NCI-H2227 (cell line): ENCODE measurements around the gene ADCY3.
A peak's percentile ranks its signal among the peaks of the same experiment; 100 is the strongest.

ENCODE experiments used
- DNase-seq: peaks from one replicate; lab custom pipeline; 2025; ENCODE audit not compliant: unreplicated experiment; lab: John Stamatoyannopoulos, UW

The ADCY3 gene

DNA sequence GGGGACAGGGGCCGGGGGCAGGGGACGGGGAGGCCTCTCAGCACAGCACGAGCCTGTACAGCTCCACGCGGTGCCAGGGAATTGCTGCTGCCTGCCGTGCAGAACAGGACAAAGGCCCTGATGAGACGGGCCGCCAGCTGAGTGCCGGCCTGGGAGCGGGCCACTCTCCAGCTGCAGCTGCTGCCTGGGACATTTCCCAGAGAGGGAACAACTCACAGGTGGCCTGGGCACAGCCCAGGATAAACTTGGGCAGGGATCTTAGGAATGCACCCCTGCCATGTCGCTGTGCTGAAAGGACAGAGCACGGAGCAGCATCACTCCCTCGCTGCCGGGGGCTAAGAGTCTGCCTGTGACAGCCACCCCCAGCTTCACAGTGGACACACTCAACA lies 88.0 kb downstream of the ADCY3 start:
- peak; percentile 36 for DNase-seq

DNA sequence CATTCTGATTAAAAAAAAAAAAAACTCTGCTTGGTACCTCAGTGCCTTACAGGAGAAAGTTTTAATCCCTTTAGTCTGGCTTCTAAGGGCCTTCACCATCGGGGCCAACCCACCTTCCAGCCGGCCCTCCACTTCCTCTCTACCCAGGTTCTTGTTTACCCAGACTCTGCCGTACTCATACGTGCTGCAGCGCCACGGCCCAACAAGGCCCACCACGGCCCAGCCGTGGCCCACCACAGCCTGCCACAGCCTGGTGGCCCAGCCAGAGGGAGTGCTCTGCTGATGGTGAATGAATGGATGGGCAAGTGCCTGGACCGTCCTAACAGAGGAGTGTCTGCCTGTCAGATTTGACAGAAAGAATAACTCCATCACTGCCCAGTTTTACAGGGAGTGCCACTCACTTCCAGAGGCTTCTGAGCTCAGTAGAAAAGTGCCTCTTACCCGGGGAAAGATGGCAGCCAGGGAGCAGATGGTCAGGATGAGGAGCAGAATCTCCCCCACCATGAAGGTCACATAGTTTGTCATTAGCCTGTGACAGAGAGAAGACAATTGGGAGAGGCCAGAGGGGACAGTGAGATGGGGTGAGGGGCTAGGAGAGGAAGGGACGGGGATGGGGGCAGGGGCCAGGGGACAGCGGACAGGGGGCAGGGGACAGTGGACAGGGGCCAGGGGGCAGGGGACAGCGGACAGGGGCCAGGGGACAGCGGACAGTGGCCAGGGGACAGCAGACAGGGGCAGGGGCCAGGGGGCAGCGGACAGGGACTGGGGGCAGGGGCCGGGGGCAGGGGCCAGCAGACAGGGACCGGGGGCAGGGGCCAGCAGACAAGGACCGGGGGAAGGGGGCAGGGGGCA lies 88.6 kb downstream of the ADCY3 start:
- no peak for DNase-seq

DNA sequence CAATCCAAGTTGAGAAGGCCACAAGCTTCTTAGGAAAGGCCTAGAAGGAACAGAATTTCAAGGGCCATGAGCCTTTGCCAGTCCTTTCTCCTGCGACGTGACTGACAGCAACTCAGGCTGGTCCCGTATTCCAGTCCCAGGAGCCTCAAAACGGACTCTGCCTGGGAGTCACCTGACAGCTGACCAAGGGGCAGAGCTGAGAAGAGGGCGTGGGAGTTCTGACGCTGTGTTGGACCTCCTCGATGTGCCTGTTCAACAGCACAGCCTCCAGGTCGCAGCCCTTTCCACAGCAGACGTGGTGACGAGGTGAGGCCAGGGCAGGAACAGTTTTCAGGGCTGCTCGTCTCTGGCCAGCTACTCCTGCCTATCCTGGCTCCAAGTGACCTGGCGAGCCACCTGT lies 89.3 kb downstream of the ADCY3 start:
- DNase-seq: no peak

DNA sequence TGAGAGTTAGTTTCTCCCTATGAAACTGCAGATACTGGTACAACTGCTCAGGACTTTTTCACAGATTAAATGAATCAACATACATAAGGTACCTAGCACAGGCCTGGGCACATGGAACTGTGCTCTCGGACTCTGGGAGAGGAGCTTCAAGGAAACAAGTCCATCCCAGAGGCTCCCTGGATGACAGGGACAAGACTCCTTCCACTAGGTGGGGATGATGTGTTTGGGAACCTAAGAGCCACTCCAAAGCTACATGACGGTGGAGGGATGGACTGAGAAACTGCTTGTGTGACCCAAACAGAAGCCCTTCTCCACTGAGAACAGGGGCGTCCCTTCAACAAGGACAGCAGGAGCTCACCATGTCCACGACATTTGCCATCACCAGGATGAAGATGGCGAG lies 89.7 kb downstream of the ADCY3 start:
- no peak for DNase-seq

DNA sequence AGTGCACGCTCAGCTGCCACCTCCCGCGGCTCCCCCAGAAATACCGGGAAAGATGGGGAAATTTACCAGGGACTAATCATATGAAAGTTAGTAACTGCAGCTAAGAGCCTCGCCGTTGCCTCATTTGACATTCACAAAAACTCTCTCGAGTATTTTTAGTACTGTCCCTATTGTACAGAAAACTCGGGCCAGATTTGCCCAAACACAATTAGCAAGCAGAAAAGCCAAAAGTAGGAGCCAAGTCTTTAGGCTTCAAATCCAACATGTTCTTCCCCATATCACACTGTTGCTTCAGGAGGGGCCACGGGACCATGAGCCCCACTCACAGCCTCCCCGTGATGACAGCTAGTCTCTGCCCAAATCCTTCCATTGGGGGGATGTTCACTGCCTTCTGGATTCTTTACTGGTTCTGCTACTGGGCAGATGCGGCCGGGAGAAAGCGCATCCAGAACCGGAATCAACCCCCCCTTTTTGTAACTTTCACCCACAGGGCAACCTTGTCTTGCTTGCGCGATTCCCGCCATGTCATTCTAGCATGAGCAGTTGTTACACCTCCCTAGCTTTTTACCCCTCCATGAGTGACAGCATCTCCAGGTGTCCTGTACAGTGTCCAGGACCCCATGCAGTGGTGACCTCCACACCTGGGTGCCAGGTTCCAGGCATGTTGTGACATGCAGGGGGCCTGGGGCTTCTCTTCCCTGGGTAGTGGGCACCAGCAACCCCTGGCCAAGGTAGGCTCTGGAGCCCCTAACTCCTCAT lies 91.6 kb downstream of the ADCY3 start:
- no peak for DNase-seq

DNA sequence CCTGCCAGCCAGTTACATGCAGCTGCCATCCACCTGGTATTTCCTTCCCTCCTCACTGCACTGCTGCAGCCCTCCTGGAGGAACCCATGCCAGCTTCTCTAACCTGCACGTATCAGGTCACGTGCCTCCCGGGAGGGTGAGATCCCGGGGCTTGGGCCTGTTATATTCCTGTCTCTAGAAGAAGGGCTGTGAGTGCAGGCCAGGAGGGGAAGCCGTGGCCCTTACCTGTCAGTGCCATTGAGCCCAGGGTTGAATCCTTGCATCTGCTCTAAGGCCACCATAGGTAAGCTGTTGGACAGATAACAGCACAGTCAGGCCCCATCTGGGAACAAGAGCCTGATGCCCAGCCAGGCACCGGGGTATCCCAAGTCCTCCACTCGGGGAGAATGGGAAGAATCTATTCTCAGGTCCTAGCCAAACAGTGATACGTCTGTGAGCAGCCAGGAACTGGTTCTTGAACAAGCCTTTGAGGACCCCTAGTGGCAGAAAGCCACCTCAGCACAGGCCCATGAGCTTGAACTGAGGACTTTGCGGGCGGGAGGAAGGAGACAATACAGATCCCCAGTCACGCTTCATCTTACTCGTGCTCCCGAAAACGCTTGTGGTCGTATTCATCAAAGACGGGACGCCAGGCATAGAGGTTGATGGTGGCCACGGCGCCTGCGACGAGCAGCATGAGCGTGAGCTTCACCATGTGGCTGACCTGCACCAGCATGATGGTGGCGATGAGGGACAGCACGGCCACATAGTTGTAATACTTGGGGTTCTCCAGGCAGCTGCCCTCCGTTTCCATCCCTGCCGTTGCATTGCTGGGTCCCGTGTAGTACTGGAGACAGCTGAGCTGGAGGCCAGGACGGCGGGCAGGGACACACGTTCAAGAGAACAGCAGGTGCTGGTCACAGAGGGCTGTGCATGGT lies 92.5 kb downstream of the ADCY3 start:
- peak; percentile 90 for DNase-seq

DNA sequence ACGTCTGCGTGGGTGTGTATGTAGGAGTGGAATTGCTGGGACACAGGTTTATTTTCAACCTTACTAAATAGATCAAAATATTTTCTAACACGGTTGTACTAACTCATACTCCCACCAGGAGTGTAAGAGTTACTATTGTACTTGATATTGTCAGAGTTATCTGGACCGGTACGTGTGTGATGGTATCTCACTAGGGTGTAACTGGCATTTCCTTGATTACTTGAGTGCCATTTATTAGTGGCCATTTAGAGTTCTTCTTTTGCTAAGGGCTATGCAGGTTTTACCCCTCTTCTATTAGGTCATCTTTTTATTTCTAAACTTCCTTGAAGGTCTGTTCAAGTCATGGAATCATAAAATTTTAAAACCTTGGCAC lies 93.3 kb downstream of the ADCY3 start:
- DNase-seq: no peak

DNA sequence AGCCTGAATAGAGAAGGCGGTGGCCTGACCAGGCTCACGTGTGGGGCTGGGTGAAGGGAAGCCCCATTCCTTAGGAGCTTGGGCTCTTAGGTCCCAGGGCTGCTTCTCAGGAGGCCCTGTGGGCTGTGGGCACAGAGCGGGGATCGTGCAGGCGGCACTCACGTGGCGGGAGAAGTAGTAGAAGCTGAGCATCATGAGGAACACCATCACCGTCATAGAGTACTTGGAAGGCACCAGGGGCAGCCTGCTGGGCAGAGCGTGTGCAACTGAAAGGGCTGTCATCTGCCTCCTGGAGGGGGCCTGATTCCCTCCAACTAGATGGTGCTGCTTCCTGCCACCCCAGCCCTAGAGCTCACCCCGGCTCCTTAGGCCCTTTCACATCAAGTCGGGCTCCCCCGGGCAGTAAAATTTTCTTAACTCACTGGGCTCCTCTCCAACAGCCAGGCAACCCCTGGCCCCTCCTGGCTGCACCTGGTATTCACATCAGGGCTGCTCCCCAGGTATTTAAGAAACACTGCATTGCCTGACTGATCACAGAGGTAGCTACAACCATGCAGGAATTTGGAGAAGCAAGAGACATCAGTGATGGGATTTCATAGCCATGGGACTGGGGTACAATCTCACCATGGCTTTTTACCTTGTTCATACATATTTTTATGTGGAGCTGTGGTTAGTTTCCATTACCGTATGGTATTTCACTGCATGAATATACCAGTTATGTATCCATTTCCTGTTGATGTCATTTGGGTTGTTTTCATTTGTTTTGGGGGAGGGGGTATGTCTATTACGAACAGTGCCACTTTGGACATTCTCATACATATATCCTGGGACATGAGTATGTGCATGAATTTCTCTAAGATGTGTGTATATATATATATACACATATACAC lies 93.9 kb downstream of the ADCY3 start:
- DNase-seq: no peak

DNA sequence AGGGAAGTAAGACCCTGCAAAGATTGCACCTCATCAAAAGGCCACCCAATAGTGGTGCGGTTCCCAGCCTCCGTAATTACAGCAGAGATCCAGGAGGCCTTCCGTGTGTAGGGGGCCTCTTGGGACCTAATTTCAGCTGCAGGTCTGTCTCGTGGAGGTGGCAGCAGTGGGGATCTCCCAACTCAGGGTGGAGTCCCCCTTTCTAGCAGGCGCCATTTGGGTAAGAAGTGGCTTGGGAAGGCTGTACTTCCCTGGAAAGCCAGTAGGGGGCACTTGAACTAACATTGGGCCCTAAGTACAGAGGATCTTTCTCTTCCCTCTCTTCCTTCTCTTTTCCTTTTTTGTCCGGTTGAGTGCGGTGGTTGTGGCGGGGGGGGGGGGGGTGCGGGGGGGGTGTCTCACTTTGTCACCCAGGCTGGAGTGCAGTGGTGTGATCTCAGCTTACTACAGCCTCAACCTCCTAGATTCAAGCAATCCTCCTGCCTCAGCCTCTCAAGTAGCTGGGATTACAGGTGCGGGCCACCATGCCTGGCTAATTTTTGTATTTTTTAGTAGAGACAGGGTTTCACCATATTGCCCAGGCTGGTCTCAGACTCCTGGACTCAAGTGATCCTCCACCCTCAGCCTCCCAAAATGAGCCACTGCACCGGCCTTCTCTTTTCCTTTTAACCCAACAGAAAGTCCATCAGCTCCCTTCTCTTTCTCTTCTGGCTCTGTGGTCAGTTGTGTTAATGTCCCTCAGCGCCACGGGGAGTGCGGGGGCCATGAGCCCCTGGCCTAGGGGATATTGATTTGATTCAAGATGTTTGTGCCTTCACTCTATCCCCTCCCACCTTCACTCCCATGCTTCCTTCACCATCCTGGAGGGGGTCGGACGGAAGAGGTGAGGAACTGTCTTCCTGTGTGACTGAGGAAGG lies 94.8 kb downstream of the ADCY3 start:
- peak; percentile 36 for DNase-seq

DNA sequence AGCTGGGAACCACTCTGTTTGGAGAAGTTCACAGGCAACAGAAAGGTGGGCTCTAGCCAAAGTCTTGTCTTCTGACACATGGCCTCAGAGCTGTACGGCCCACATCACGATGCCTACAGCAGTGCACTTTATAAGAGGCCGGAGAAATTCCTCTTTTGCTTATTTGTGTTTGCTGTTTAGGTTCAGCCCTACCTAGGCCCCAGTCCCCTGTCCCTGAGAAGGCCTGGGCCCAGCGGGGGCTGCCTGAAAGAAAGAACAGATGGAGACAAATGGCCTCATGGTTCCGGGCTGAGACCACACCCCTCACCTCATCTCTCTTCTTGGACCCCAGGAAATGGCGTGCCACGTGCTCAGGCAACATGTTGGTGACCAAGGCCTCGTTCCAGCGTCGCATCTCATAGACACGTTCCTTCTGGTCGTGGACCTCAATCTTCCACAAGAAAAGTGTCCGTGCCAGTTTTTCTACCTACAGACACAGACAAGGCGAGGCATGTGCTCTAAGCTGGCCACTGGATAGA lies 95.9 kb downstream of the ADCY3 start:
- no peak for DNase-seq

DNA sequence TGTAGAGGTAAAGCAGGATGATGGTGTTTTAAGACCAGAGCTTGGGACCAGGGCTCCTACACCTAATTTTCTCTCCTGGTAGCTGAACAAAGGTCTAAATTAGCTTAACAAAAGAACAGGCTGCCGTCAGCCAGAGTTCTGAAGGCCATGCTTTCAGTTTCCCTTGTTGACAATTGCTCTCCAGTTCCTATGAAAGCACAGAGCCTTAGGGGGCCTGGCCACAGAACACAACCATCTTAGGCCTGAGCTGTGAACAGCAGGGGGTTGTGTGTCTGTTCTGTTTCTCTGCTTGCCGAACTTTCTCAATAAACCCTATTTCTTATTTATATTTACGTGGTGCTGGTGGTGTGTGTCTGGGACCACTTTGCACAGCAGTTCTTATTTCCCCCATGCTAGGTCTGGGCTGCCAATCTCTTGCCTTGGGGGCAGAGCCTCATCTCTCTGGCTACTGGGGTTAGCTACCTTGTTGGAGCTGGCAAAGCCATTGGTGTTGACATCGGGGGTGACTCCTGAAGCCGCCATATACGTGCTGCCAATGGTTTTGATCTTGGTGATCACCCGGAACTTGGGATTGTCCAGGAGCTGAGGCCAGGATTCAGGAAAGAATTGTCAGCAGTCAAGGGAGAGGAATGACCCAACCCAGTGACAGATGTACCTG lies 97.9 kb downstream of the ADCY3 start:
- DNase-seq: peak; percentile 67

DNA sequence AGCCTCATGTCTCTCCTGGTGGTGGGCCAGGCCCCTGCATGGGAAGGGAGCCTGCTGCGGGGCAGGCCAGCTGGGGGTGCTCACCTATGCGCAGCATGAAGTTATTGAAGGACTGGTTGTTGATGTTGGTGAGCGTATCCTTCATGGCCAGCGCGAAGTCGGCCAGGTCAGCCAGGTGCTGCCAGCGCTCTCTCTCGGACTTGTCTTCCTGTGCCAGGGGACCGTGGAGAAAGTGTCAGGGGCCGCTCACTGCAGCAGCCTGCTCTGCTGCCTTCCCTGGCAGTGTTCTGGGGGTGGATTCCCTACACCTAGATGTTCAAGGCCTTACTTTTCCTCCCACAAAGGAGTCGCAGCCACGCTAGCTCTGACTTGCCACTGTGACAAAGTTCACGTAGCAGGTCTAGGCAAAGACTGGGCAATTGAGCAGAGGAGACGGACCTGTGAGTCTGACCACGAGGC lies 98.6 kb downstream of the ADCY3 start:
- DNase-seq: no peak

DNA sequence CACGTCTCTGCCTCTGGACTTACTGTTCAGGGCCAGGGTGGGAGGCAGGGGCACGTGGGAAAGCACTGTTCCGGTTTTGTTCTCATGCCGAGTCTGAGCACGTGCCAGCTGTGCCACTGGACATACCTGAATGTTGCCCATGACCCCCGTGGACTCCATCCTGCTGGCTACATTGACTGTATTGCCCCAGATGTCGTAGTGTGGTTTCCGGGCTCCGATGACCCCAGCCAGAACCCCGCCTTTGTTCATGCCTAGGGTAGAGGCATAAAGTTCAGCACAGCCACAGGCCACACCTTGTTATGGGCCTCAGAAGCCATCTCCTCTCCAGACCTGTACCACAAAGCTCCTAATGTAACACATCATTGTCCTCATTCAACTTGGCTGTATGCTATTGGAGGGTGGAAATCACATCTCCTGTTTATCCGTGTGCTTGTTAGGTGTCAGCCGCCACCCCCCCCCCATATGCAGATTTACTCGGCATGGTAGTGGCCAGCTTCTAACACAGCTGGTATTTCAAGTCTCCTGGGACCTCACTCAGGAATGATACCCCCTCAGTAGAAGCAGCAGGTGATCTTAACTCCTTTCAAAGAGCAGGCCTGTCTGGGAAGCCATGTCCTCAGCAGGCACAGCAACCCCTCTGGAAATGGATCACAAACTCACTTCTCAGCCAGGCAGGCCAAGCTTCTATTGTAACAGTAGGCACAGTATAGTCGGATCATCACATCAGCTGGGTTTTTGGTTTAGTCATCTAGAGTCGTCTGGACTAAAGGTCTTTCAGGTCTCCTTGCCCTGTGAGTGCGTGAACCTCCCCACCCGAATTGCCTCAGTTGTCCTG lies 99.2 kb downstream of the ADCY3 start:
- DNase-seq: no peak

DNA sequence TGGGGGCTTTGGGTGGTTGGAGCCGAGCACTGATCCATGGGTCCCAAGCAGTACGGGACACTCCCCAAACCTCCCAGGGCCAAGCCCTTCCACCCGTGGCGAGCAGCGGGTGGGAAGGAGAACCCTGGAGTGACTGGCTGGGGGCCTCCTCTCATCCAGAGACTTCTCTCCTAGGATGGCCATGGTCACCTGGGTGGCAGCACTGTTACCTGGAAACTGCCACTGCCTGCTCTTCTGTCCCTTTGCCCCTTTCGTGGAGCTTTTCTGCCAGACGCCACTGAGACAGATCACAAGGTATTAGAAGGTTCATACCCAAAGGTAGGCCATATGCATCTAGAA lies 99.9 kb downstream of the ADCY3 start:
- no peak for DNase-seq

DNA sequence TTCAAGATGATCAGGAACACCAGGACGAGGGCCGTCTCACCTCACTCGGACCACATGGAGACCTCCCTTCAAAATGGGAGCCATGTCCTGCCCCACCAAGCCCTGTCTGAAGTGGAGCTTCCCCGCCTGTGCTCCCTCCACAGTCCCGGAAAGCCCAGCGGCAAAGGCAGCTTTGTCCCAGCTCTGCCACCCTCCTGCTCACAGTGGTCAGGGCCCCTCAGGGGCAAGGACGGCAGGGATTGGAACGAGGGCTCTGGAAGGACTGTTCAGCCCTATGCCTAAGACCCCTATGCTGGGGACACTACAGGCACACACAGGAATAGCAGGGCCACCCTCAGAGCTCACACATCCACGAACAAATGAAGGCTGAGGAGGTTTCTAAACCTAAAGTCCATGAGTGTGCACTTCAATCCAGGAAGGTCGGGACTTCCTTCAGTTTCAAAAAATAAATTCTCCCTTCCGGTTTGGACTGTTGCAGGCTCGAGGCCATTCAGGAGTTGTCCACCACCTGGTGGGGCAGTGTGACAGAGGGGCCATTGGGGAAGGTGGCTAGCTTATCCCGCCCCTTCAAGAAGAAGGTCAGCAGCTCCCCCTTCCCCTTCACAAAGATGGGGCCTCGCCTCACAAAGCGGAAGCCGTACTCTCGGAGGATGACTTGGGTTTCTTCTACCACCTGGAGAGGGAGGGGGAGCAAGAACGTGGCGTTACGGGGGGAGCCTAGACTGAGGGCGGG lies 100.4 kb downstream of the ADCY3 start:
- DNase-seq: no peak

DNA sequence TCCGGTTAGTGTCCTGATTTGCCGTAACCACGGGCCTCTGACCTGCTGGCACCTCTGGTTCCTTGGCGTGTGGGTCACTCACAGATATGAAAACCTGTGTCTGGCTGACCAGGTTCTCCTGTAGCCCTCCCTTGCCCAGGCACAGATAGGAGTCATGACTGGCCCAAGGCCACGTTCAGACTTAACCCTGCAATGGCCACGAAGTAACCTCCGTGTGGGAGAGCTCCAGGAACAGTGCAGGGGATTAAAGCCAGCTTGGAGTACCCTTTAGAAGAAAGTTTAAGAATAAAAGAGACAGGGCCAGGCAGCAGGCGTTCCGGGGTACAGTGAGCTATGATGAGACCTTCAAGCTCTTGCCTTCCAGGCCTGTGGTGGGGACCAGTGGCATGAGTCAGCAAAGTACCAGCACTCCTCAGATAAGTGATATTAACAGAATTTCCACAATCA lies 101.3 kb downstream of the ADCY3 start:
- DNase-seq: no peak

DNA sequence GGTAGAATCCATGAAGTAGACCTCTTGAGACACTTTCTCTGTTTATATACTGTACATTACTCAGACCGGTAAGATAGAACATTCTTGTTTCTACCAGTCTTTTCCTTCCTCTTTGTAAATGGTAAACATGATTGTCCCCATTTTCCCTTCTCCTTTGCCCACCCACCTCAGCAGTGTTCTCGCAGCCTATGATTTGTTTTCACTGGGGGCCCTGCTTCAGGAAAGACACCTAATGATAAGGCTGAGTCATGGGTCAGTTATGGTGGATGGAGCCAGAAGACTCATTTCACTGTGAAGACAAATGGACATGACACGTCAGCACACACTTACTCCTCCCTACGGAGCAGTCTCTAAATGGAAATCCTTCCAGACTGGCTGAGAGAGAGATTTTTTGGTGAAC lies 103.2 kb downstream of the ADCY3 start:
- peak; percentile 18 for DNase-seq
